ENCODE measurements around the gene IRGC.

The IRGC gene

GRCh38 chr19:43723588-43723987 is 7.7 kb downstream of the IRGC start:
- no peak for DNase-seq (ENCODE audit: low read depth in 2 of 3, low spot score in 1 of 3)

- no peak for DNase-seq (ENCODE audit: low read depth in 2 of 3, low spot score in 1 of 3)
Observed at GRCh38 chr19:43724896-43725295, 9.0 kb downstream of the IRGC start.

- DNase-seq (ENCODE audit: low read depth in 2 of 3, low spot score in 1 of 3), result no peak
Observed at GRCh38 chr19:43725468-43725867, 9.6 kb downstream of the IRGC start.

GRCh38 chr19:43726736-43727592 is 11.1 kb downstream of the IRGC start:
- no peak for DNase-seq (ENCODE audit: low read depth in 2 of 3, low spot score in 1 of 3)

- DNase-seq (ENCODE audit: low read depth in 2 of 3, low spot score in 1 of 3), result no peak
Observed at GRCh38 chr19:43727593-43727853, 11.6 kb downstream of the IRGC start.

GRCh38 chr19:43729919-43730318 is 14.0 kb downstream of the IRGC start:
- no peak for DNase-seq (ENCODE audit: low read depth in 2 of 3, low spot score in 1 of 3)

GRCh38 chr19:43731346-43731745 is 15.5 kb downstream of the IRGC start:
- DNase-seq (ENCODE audit: low read depth in 2 of 3, low spot score in 1 of 3), result no peak

GRCh38 chr19:43731846-43732245 is 16.0 kb downstream of the IRGC start:
- DNase-seq (ENCODE audit: low read depth in 2 of 3, low spot score in 1 of 3), result no peak

GRCh38 chr19:43735013-43735412 is 19.1 kb downstream of the IRGC start:
- DNase-seq (ENCODE audit: low read depth in 2 of 3, low spot score in 1 of 3), result no peak

- no peak for DNase-seq (ENCODE audit: low read depth in 2 of 3, low spot score in 1 of 3)
Observed at GRCh38 chr19:43735957-43736356, 20.1 kb downstream of the IRGC start.

- DNase-seq (ENCODE audit: low read depth in 2 of 3, low spot score in 1 of 3), result no peak
Observed at GRCh38 chr19:43738780-43739211, 22.9 kb downstream of the IRGC start.

GRCh38 chr19:43739439-43740235 is 23.8 kb downstream of the IRGC start:
- DNase-seq (ENCODE audit: low read depth in 2 of 3, low spot score in 1 of 3), result no peak

- DNase-seq (ENCODE audit: low read depth in 2 of 3, low spot score in 1 of 3), result no peak
Observed at GRCh38 chr19:43741075-43741825, 25.4 kb downstream of the IRGC start.

GRCh38 chr19:43743059-43743458 is 27.2 kb downstream of the IRGC start:
- no peak for DNase-seq (ENCODE audit: low read depth in 2 of 3, low spot score in 1 of 3)

GRCh38 chr19:43747557-43748204 is 31.8 kb downstream of the IRGC start:
- no peak for DNase-seq (ENCODE audit: low read depth in 2 of 3, low spot score in 1 of 3)

GRCh38 chr19:43748205-43748594 is 32.3 kb downstream of the IRGC start:
- DNase-seq (ENCODE audit: low read depth in 2 of 3, low spot score in 1 of 3), result no peak

- no peak for DNase-seq (ENCODE audit: low read depth in 2 of 3, low spot score in 1 of 3)
Observed at GRCh38 chr19:43748685-43749084, 32.8 kb downstream of the IRGC start.

- no peak for DNase-seq (ENCODE audit: low read depth in 2 of 3, low spot score in 1 of 3)
Observed at GRCh38 chr19:43749152-43749551, 33.3 kb downstream of the IRGC start.

- DNase-seq (ENCODE audit: low read depth in 2 of 3, low spot score in 1 of 3), result no peak
Observed at GRCh38 chr19:43749898-43750297, 34.0 kb downstream of the IRGC start.

GRCh38 chr19:43751466-43752220 is 35.8 kb downstream of the IRGC start:
- DNase-seq (ENCODE audit: low read depth in 2 of 3, low spot score in 1 of 3), result no peak

Data from stimulated activated CD4-positive, alpha-beta T cell treated with anti-CD3 and anti-CD28 coated beads, Interleukin-12 subunit alpha, Interleukin-12 subunit beta, amount 100 ng/mL, for 48 hours (primary cell).